Limb (tissue), 2 donors: Measurements from ENCODE around the gene ATG14.

Experiments
- DNase-seq, 2 donors: peaks; one replicate each; pipeline ENCODE4 v3.0.0-alpha.2; 2016; ENCODE audit errors: extremely low spot score in 2 of 2

The ATG14 gene

GRCh38 chr14:55317542-55318306 is 93.9 kb downstream of the ATG14 start:
- no peak for DNase-seq

- DNase-seq: no peak
Measured at GRCh38 chr14:55316564-55316963, 95.1 kb downstream of the ATG14 start.
